HepG2 (cell line): Measurements from ENCODE around the gene GTF2H1. TPM values are rescaled to one million over a fixed set of nuclear protein-coding genes. Genes with fewer than 3 reads are reported as not detected.

Experiments
- AHR ChIP-seq: IDR thresholded peaks from 2 replicates; pipeline ENCODE4 v1.6.1; 2018; ENCODE audit warnings: missing genetic modification reagents, missing compliant biosample characterization
- ARID4A ChIP-seq: sonication (generic); formaldehyde crosslinking; IDR thresholded peaks from 2 replicates; pipeline ENCODE4 v1.5.0; 2020; ENCODE audit warnings: mild to moderate bottlenecking, missing genetic modification reagents, borderline replicate concordance
- ELF3 ChIP-seq: IDR thresholded peaks from 2 replicates; pipeline ENCODE4 v1.6.1; 2016; ENCODE audit warnings: missing genetic modification reagents, missing compliant biosample characterization
- HOXA5 ChIP-seq: sonication (generic); formaldehyde crosslinking; IDR thresholded peaks from 2 replicates; pipeline ENCODE4 v1.4.0; 2020; ENCODE audit warnings: missing genetic modification reagents
- IRX3 ChIP-seq: sonication (generic); formaldehyde crosslinking; IDR thresholded peaks from 2 replicates; pipeline ENCODE4 v1.8.1; 2023; ENCODE audit warnings: mild to moderate bottlenecking, low read depth, missing genetic modification reagents, borderline replicate concordance
- MBD4 ChIP-seq: IDR thresholded peaks from 2 replicates; pipeline ENCODE4 v1.6.1; 2012; ENCODE audit warnings: low read length, inconsistent platforms, borderline replicate concordance
- NR2C2 ChIP-seq: sonication (generic); formaldehyde crosslinking; IDR thresholded peaks from 2 replicates; pipeline ENCODE4 v1.4.0; 2020; ENCODE audit warnings: missing genetic modification reagents, mild to moderate bottlenecking, moderate library complexity, borderline replicate concordance
- PRDM15 ChIP-seq: sonication (generic); formaldehyde crosslinking; IDR thresholded peaks from 2 replicates; pipeline ENCODE4 v1.4.0; 2020; ENCODE audit warnings: missing genetic modification reagents
- SOX13 ChIP-seq, 3 experiments: fragments of 450-650 bp in 1 of 3; sonication (generic) in 1 of 3; formaldehyde crosslinking in 1 of 3; IDR thresholded peaks in 2 of 3; conservative IDR thresholded peaks in 1 of 3; 2 replicates each; pipeline versions ENCODE4 v1.5.0 to v1.6.1; 2016 to 2020; ENCODE audit warnings: antibody characterized with exemption in 1 of 3, mild to moderate bottlenecking in 1 of 3, missing compliant biosample characterization in 1 of 3, missing genetic modification reagents in 1 of 3, moderate library complexity in 1 of 3
- TEAD2 ChIP-seq: sonication (generic); formaldehyde crosslinking; IDR thresholded peaks from 2 replicates; pipeline ENCODE4 v1.9.0; 2021; ENCODE audit warnings: missing genetic modification reagents
- TEF ChIP-seq: sonication (generic); formaldehyde crosslinking; IDR thresholded peaks from 2 replicates; pipeline ENCODE4 v1.5.0; 2020; ENCODE audit warnings: missing genetic modification reagents
- TMF1 ChIP-seq: sonication (generic); formaldehyde crosslinking; IDR thresholded peaks from 2 replicates; pipeline ENCODE4 v1.8.1; 2022; ENCODE audit warnings: low read depth, missing genetic modification reagents
- ZBTB49 ChIP-seq: sonication (generic); formaldehyde crosslinking; IDR thresholded peaks from 2 replicates; pipeline ENCODE4 v1.4.0; 2020; ENCODE audit warnings: missing genetic modification reagents, borderline replicate concordance
- ZMAT3 ChIP-seq: sonication (generic); formaldehyde crosslinking; conservative IDR thresholded peaks from 2 replicates; pipeline ENCODE4 v1.7.0; 2021; ENCODE audit warnings: missing genetic modification reagents
- ZNF282 ChIP-seq: fragments of 450-650 bp; IDR thresholded peaks from 2 replicates; pipeline ENCODE4 v1.6.1; 2018; ENCODE audit not compliant: partially characterized antibody
- ZNF354B ChIP-seq: sonication (generic); formaldehyde crosslinking; IDR thresholded peaks from 2 replicates; pipeline ENCODE4 v1.8.0; 2022; ENCODE audit warnings: mild to moderate bottlenecking, missing genetic modification reagents
- ZNF678 ChIP-seq: sonication (generic); formaldehyde crosslinking; IDR thresholded peaks from 2 replicates; pipeline ENCODE4 v1.4.0; 2020; ENCODE audit warnings: mild to moderate bottlenecking, missing genetic modification reagents
- polyA plus RNA-seq, 8 experiments: library from polyadenylated mRNA; depleted of rRNA in 3 of 8; stranded (reverse) in 7 of 8; unstranded in 1 of 8; fragments of >200 nt; fragmentation: Illumina TruSeq in 4 of 8; extraction: Trizol in 4 of 8; gene quantifications; 2 replicates each; pipeline versions ENCODE4 v1.2.1 to v1.2.3, GENCODE V29; 2011 to 2016; ENCODE audit warnings: low read depth in 4 of 8, missing spikeins in 1 of 8, mixed read lengths in 1 of 8; ENCODE audit not compliant: insufficient read depth in 1 of 8
- total RNA-seq, 5 experiments: library from RNA; depleted of rRNA; stranded (reverse); fragments of >200 nt; fragmentation: Illumina TruSeq; extraction: Trizol; gene quantifications; 2 replicates each; pipeline ENCODE4 v1.2.3, GENCODE V29; 2016; ENCODE audit warnings: low read depth in 1 of 5

The GTF2H1 gene
- total and polyA plus RNA-seq, 2 of the 13 experiments (the other 11 are each of a cell fraction or from before 2014, with no cell fraction given) = 15.7 to 51.4 TPM

- TF ChIP-seq IRX3 (peak; percentile 58; the same call in 1 of the 2 replicates), PRDM15 (CRISPR knock-in tag) (peak; percentile 56; the same call in 1 of the 2 replicates), ARID4A (CRISPR knock-in tag) (peak; percentile 79; the same call in 1 of the 2 replicates), ZNF354B (peak; percentile 71; the same call in 1 of the 2 replicates), NR2C2 (CRISPR knock-in tag) (peak; percentile 61; the same call in 1 of the 2 replicates), SOX13 (IDR thresholded peaks at IDR 0.05) (no peak), SOX13 (CRISPR knock-in tag; conservative IDR thresholded peaks at IDR 0.05 in 1 of 2, IDR thresholded peaks at IDR 0.05 in 1 of 2) (no peak; a peak in 1 of 4 replicates), TEAD2 (0 out of 2 replicates have a peak, but pooled peaks have one; percentile 9), MBD4 (no peak), ZMAT3 (CRISPR knock-in tag) (0 out of 2 replicates have a peak, but pooled peaks have one; percentile 45), ZBTB49 (no peak), ZNF678 (CRISPR knock-in tag) (0 out of 2 replicates have a peak, but pooled peaks have one; percentile 21), ZNF282 (no peak), AHR (CRISPR knock-in tag) (0 out of 2 replicates have a peak, but pooled peaks have one; percentile 25), ELF3 (no peak), HOXA5 (CRISPR knock-in tag) (peak; percentile 75), TMF1 (CRISPR knock-in tag) (peak; percentile 64; the same call in 1 of the 2 replicates), TEF (CRISPR knock-in tag) (0 out of 2 replicates have a peak, but pooled peaks have one; percentile 37)
Observed at GRCh38 chr11:18395735-18396504, 73.6 kb downstream of the GTF2H1 start (continued).
